NCI-H1436 treated with DMSO at 0.1 percent for 48 hours (cell line): ENCODE results near the gene DOCK9.

Source experiments
- DNase-seq: peaks from one replicate; lab custom pipeline; 2025; lab: John Stamatoyannopoulos, UW

Gene DOCK9

DNA sequence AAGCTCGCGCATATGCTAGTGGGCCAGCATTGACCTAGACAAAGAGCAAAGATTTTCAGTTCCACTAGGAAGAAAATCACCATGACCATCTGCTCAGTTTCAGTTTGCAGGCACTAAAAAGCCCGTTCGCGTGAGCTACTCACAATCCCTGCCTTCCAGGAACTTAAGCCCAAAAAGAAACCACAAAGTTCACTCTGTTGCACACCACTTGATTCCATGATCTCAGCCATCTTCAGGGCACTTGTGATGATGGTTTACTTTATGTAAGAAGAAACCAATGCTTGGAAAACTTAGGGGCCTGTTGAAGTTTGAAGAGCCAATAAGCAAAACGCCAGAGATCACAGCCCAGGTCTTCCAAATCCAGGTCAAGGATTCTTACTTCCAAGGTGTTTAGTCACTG is 180.4 kb downstream of the DOCK9 start:
- DNase-seq: no peak

DNA sequence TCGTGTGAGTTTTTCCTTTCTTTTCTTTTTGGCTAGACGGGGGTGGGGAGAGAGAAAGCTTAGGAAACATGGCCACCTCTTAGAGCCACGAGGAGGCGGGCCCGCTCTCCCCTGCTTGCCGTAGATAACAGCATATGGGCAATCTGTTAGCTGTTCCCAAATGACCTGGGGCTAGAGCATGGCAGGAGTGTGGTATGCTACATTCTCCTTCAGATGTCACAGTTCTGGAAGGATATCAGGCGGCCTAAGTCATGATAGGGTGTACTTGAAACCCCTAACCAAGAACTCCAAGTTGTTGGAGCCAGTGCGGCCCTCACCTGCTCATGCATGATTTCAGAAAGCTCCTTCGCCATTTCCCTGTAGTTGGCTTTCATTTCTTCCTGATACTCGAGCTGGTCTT is 181.1 kb downstream of the DOCK9 start:
- DNase-seq: no peak

DNA sequence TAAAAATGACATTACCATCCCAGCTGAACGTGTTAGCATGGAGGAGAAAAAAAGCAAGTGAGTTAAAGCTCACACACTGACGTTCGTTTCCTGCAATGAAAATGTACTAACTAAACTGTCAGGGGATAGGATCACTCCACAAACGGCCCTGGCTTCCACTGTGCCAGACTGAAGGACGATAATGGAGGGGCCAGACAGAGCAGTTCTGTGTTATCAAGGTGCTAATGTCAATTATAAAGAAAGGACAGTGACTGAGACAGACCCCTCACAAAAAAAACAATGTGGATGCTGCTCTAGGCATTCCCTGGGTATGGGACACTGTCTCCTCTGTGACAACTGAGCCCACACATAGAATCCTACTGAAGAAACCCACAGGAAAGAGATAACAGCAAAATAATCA is 181.7 kb downstream of the DOCK9 start:
- DNase-seq: no peak

GRCh38 chr13:98795220-98795619 is 182.6 kb downstream of the DOCK9 start:
- DNase-seq: no peak

DNA sequence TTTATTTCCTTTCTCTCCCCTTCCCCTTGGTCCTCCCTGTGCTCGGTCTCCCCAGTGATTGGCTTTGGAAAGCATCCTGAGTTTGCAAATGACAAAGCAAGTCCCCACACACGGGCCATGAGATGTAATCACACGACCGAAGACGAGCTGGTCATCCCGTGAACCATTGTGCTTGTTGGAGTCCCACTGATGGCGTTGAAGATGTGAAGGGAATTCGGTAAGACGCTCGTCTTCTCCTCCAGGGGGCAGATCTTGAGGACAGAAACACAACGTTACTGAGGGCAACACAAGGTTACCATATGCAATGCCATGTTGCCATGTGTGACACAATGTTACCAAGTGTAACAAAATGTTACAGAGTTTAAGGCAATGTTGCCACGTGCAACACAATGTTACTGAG is 183.4 kb downstream of the DOCK9 start:
- no peak for DNase-seq

DNA sequence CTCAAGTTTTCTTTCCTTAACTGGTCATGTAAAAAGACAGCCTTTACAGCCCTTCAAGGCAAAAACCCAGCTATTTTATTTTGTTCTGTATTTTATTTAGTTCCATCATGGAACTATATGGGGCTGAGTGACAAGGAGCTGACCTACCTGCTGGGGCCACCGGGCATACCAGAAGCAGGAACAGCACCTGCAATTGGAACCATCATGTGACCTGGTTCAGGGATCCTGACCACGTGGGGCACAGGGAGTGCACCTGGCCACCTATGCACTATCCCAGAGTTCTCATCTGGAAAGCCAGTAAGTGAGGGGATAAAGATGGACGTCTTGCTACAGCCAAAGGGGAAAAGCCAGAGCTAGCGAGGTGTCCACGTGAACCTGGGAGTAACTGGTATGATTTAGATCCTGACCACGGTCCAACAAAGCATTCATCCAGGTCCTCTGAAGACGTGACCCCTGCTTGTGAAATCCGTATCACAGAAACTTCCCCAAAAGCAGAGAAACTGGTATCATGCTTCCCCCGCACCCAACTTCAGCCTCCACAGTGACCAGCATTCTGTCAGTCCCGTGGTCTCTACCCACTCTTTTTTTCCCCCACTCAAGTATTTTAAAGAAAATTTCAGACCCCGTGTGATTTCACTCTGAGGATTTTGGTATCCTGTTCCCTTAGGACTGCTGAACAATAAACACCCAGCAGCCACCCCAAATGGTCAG is 184.9 kb downstream of the DOCK9 start:
- DNase-seq: no peak

- no peak for DNase-seq
Measured at GRCh38 chr13:98792321-98792720, 185.5 kb downstream of the DOCK9 start.

GRCh38 chr13:98791611-98792010 is 186.3 kb downstream of the DOCK9 start:
- DNase-seq: no peak

DNA sequence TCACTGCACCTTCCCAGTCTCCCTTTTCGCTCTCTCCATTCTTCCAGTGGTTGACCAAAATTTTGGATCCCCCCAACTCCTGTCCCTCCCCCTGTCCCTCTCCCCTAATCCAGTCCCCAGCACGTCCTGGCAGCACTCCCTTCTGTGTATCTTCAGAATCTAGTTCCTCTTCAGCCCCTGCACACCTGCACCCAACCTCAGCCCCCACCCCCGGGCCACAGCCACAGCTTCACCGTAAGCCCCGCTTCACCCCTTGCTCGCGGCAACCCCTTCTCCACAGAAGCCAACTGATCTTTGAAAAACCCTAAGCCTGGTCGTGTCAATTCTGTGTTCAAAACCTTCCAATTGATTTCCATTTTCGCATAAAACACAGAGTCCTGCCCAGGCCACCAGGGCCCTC is 189.9 kb downstream of the DOCK9 start:
- no peak for DNase-seq

GRCh38 chr13:98787173-98787572 is 190.7 kb downstream of the DOCK9 start:
- no peak for DNase-seq

- DNase-seq: no peak
Measured at GRCh38 chr13:98786023-98786422, 191.8 kb downstream of the DOCK9 start.

- DNase-seq: no peak
Measured at GRCh38 chr13:98785405-98785804, 192.5 kb downstream of the DOCK9 start.

DNA sequence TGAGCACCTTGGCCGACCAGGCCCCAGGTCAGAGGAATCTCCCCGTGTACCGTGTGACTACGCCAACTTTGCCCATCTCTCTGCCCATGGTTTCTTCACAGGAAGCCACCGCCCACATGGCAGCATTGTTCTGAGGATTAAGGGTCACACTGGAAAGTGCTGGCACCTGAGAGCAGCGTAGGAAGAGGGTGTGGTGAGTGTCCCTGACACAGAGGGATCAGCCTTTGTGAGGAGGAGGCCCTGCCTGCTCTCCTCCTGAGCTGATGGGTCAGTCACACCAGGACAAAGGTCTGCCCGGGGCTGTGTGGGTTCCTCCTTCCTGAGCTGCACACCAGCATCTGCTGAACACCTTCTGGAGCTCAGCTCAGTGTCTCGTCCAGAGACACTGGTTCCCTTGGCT is 193.2 kb downstream of the DOCK9 start:
- no peak for DNase-seq

DNA sequence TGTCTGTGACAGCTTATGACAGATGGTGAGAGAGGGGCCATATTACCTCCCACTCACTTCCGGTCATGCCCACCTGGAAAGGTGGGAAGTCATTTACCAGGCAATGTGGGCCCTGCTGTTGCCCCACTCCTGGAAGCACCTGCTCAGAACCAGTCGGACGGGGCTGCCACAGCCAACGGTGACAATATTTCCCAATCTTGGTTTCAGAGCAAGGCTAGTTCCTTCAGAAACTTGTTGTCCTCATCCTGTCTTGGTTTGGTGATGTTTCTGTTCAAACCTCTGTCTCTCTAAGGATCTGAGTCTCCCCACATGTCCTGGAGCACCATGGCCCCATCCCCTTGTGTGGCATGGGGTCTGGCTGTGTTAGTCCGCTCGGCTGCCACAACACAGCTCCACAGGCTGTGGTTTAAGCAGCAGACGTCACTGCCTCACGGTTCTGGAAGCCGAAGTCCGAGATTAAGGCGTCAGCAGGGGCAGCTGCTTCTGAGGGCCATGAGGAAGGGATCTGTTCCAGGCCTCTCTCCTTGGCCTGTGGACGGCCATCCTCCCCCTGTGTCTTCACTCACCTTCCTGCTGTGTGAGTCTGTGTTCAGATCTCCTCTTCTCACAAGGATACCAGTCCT is 193.9 kb downstream of the DOCK9 start:
- no peak for DNase-seq

DNA sequence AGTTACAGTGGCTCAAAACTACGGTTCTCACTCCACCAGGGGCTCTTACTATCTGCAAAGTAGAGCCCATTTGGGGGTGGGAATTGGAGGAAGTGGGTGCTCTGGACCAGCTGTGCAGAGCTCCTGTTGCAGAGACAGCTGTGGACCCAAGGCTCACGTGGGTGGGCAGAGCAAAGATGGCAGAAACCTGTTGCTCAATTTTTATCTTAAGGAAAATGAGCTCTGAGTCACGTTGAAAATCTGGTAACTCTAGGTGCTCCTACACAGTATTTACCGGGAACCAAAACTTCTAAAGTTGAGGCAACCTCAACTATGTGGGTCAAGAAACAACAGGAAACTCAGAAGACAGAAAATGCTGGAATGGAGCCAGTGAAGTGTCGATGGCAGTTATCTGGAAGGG is 195.2 kb downstream of the DOCK9 start:
- DNase-seq: no peak

GRCh38 chr13:98781905-98782304 is 196.0 kb downstream of the DOCK9 start:
- no peak for DNase-seq

DNA sequence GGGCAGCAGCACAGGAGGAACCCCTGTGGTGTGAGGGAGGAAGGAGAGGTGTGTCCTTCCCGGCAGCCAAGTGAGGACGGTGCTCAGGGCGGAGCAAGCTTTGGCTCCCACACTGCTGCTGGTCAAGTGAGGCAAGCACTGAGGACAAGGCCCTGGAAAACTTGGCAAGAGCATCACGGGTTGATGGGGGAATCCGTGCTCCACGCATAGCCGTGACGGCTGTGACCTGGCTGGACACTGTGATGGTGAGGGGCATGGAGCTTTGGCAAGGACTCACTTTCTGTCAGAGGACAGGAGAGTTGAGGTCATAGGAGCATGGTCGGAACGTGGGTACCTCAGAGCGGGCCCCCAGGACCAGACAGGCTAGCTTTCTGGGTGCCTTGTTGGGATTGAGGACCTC is 196.4 kb downstream of the DOCK9 start:
- DNase-seq: no peak

DNA sequence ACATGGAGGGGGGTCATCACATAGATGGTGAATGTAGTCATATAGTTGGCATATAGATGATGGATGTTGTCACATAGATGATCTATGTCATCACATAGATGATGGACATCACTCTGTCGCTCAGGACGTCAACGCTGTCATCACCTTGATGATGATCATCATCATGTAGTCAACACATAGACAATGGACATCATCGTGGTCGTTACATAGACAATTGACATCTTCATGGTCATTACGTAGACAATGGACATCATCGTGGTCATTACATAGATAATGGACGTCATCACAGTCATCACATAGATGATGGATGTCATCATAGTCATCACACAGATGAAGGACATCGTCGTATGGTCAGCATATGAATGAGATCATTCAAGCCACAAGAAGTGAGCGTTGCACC is 196.8 kb downstream of the DOCK9 start:
- DNase-seq: no peak

GRCh38 chr13:98780451-98780850 is 197.4 kb downstream of the DOCK9 start:
- no peak for DNase-seq

DNA sequence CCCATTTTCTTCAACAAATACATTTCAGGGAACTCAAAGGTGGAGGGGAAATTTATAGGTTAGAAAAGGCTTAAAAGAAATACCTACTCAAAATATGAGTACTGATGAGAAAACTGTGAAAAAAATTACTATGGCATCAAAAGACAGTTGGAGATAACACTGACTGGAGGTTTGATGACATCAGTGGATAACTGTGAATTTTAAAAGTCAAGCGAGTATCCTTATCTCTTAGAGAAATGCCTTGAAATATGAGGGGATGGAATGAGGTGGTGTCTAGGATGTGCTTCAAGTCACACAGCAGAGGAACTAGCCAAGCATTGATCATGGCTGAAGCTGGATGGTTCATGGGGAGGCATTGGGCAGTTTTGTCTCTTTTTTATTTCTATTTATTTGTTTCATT is 198.2 kb downstream of the DOCK9 start:
- DNase-seq: no peak

GRCh38 chr13:98778749-98779148 is 199.1 kb downstream of the DOCK9 start:
- no peak for DNase-seq

DNA sequence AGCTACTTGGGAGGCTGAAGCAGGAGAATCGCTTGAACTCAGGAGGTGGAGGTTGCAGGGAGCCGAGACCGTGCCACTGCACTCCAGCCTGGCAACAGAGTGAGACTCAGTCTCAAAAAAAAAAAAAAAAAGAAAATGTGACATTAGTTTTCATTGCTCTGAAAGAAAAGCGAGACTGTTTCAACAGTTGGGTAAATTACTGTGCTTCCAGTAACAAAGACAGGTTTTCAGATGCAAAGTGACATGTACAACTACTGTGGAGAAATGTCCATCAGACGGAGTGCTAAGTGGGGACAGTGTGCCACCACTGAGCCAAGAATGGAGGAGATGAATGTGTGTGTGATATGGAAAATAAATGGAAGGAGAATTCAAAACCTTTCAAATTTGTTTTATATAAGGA is 201.2 kb downstream of the DOCK9 start:
- no peak for DNase-seq

DNA sequence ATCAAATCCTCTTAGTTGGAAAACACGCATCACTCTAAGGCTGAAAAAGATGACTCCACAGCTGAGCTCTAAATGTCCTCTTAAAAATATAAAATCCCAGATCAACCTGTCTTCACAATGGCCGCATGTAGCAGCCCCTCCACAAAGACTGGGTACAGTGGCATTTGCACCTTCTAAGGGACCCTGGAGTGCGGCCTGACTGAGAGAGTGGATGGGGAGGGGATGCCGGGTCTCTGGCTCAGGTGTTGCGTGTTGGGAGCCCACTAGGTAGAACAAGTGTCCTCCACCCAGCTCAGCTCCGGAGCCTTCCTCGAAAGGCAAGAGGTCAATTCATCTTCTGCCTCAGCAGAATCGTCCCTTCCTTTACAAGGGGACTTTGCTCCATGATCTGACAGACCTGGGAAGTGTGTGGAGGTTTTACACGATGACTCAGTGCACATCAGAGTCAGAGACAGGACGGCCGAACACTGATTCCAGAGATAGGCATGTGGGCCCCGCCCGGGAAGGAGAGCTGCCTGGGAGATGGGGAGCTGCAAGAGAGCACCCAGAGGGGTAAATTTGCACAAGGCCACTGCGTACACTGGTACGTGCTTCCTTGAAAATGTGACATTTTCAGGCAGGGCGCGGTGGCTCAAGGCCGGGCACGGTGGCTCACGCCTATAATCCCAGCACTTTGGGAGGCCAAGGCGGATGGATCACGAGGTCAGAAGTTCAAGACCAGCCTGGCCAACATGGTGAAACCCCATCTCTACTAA is 201.8 kb downstream of the DOCK9 start:
- no peak for DNase-seq
